HG02840 (cell line): ENCODE results near the gene ATP11A.
"Not testable (repeated sequence)": the region's sequence is repeated elsewhere in the genome, so short reads cannot be mapped to it uniquely, and the experiment has no call there.

Experiments
- ATAC-seq: cut with Tn5 transposase; IDR thresholded peaks from one replicate; pipeline ENCODE4 v1.9.1; 2021; ENCODE audit warnings: mild to moderate bottlenecking, moderate library complexity, moderate number of reproducible peaks; ENCODE audit not compliant: unreplicated experiment, low FRiP score

Gene ATP11A

DNA sequence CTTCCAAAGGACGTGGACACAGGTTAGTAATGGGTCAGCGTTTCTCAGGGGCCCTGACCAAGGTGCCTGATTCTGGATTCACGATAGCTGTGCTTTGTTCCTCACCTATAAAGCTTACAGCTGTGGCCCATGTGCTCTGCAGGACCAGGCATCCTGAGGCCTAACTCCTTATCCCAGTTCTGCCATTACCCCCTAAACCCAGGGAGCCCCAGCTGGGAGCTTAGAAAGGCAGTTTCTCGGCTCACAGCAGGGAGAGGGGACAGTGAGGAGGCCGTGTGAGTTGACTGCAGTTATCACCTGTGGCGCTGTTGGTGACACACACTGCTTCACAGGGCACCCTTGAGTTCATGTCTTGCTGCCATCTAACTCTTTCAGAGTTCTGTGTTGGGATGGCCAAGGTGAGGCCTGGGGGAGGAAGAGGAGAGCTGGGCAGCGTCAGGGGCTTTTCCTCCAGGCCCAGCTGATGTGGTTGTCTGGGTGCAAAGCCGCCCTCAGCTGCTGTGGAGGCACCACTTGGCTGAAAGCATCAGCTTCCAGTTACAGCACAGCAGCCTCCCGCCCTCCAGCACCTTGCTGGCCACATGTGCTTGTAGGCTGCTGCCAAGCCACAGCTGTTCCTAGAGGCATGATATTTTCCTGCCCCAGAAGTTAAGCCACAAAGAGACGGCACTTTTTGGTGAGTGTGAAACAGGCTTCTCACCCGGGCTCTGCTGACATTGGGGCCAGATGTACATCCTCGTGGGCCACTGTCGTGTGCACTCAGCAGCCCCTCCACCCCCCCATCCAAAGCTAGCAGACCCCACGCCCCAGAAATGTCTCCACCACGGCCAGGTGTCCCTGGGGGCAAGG, 179.6 kb downstream of the ATP11A start:
- no peak for ATAC-seq

DNA sequence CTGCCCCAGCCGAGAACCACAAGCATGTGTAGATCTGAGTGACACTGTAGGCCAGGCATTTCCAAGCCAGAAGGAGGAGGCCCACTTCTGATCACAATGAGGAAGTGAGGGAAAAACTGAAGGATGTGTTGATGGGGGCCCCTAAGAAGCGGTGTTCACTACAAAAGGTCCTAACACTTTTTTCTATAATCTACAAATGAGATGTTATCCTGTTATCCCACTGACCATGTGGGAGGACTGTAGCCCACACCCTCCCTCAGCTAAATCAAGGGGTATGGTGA, 180.2 kb downstream of the ATP11A start:
- ATAC-seq: no peak

DNA sequence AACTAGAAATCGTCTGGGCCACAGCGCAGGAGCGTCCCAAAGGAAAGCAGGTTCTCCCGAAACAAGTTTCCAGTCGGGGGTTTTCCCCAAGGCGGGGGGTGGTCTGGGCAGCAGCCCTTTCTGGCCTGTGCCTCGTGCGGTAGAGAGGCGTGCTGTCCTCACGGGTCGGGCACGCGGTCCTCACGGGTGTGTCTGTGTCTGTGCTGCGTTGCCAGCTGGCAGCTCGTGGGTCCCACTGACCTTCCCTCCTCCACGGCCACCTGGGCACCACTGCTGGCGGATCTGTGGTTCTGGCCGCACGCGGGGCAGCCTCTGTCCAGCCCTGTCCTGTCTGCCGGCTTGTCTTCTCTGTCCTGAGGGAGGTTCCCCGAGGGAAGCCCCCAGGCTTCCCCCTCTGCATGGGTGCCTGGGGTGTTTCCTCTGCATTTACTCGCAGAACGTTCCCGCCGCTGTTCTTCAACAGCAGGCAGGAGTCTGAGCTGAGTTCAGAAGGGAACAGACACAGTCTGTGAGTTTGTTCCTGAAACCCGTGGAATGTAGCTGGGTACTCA, 181.0 kb downstream of the ATP11A start:
- ATAC-seq: no peak

- no peak for ATAC-seq
Measured at GRCh38 chr13:112871742-112872141, 181.9 kb downstream of the ATP11A start.

GRCh38 chr13:112872657-112873631, 183.1 kb downstream of the ATP11A start:
- not testable (repeated sequence) for ATAC-seq

DNA sequence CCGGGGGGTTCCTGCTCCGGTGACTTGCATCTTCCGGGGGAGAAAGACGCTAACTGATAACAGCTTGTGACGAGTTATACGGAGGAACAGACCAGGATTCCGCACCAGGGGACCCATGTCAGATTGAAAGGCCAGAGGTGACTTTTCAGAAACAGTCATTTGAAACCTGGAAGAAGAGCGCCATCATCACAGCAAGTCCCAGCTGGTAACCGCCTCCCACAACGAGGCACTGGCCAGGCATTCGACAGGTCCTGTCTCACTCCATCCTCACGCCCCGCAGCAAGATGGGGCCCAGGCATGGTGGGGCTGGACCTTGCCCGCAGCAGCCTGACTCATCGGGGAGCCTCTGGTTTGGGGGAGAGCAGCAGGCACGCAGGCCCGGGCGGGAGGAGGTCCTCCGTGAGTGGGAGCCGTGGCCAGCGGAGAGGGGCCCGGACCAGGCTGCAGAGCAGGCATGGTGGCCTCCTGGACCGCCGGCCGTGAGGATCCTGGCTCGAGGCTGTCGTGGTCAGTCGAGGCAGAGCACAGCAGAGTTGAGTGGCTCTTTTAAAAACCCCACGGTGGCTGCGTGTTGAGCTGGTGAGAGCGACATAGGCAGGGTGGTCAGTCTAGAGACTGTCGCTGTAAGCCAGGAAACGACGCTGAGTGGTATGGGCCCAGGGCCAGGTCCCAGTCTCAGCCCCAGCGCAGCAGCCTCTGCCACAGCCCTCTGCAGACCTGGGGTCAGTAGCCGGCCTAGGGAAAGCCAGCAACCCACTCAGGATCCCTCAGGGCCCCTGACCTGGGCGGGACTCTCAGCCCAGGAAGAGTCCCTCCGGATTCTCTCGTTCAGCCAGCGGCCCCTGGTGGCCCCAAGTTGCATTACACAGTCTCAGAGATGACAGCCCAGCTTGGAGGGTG, 184.3 kb downstream of the ATP11A start:
- ATAC-seq: peak; percentile 84

- no peak for ATAC-seq
Measured at GRCh38 chr13:112874751-112875300, 185.0 kb downstream of the ATP11A start.

DNA sequence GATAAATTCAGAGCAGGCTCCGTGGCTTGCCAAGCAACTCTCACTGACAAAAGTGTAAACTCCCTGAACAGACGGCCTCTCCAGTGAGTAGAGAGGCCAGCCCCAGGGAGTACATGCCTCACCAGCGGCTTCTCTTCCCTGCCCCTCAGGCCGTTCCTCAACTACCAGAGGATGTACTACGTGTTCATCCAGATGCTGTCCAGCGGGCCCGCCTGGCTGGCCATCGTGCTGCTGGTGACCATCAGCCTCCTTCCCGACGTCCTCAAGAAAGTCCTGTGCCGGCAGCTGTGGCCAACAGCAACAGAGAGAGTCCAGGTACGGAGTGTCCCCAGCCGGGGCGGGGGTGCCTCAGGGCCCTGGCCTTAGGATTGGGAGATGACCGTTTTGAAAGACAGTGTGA, 185.8 kb downstream of the ATP11A start:
- ATAC-seq: no peak

GRCh38 chr13:112876305-112877000, 186.6 kb downstream of the ATP11A start:
- ATAC-seq: no peak

GRCh38 chr13:112877066-112877465, 187.2 kb downstream of the ATP11A start:
- no peak for ATAC-seq

DNA sequence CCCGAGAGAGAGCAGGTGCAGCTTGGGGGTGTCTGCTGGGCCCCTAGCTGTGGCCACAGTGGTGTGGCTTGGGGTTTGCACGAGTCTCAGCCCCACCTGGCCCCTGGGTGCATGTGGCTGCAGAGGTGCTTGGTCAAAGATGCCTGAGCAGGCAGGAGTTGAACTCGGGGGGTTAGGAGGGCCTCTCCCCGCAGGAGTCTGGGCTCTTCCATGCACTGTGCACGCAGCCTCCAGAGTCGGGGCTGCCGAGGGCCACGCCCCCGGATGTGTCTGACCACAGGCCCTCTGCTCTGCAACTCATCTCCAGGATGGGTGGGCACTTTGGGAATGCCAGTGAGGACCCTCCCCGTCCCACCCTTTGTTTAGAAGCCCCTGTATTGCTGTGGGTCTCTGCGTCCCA, 187.7 kb downstream of the ATP11A start:
- no peak for ATAC-seq

DNA sequence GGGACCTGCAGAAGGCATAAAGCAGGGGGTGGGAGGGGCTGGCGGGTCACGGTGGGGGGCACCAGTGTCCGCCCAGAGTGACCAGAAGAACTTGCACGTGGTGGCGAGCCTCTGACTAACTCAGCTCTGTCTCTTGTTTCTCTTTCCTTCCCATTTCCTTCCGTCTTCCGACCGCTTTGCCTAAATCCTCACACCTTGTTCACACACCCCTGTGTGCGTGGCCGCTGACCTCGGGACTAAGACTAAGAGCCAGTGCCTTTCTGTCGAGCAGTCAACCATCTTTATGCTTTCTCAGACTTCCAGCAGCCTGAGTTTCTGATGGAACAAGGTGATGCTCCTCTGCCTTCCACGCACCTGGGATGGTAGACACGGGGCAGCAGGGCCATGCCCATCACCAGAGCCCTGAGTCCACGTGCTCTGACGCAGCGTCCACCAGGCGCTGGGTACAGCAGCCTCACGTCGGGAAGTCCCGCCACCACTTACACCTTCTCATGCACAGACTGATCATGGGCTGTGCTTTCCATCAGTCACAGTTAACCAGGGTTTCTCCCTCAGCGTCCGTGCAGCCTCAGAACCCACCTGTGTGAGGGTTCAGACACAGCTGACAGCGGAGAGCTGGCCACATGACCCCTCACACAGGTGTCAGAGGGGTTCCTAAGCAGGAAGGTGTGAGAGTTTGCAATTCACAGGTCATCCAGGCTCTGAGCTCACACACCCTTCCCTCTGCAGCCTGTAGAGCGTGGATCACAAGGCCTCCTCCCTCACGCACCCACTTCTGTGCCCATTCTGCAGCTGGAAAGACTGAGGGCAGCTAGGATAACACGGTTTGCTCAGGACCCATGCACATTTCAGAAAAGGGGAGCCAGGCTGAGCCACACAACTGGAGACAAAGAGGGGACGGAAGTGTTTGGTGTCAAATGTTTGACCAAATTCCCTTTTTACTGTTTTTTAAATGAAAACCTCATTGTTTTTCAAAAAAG, 188.4 kb downstream of the ATP11A start:
- no peak for ATAC-seq

DNA sequence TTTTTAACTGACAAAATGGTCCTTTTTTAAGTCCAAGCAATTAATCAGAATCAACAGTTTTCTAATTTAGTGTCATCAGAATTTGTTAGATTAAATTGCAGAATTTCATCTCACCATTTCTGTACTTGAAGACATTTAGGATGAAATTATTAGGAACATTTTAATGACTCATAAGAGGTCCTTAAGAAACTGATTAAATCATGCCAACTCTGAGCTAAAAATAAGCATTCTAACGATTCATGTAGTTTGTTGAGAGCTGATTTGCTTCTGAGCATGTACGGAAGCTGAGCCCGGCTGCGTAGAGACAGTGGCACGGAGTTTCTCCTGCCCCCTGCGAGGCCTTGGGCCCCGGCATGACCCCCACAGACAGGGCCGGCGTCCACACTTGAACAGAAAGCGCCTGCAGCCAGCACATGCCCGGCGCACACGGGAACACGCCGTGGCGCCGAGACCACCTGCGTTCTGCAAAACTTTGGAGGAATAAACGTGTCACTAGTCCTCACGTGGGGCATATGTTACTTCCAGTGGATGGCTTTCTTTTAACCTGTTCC, 189.5 kb downstream of the ATP11A start:
- ATAC-seq: no peak

GRCh38 chr13:112880221-112880641, 190.4 kb downstream of the ATP11A start:
- no peak for ATAC-seq

DNA sequence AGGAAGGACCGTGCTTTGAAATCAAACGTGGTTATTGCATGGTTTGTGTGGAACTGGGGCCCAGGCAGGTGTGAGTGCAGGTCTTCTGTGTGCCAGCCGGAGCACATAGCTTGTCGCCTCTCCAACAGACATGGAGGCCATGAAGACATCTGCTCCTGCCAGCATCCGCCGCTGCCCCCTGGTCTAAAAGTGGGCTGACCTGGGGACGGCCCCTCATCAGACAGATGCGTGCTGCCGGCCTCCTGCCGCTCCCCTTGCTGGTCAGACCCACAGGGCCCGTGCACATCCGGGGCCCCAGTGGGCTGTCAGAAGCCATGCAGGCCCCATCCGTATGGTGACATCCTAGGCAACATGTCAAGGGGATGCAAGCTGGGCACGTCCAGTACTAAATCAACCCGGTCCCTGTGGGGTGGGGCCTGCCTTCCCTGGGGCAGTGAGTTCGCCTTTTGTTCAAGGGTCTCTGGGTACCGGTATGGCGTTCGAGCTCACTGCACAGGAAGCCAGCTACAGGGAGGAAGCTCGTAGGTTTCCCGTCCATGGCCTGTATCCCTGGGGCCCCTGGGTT, 191.2 kb downstream of the ATP11A start:
- ATAC-seq: no peak

DNA sequence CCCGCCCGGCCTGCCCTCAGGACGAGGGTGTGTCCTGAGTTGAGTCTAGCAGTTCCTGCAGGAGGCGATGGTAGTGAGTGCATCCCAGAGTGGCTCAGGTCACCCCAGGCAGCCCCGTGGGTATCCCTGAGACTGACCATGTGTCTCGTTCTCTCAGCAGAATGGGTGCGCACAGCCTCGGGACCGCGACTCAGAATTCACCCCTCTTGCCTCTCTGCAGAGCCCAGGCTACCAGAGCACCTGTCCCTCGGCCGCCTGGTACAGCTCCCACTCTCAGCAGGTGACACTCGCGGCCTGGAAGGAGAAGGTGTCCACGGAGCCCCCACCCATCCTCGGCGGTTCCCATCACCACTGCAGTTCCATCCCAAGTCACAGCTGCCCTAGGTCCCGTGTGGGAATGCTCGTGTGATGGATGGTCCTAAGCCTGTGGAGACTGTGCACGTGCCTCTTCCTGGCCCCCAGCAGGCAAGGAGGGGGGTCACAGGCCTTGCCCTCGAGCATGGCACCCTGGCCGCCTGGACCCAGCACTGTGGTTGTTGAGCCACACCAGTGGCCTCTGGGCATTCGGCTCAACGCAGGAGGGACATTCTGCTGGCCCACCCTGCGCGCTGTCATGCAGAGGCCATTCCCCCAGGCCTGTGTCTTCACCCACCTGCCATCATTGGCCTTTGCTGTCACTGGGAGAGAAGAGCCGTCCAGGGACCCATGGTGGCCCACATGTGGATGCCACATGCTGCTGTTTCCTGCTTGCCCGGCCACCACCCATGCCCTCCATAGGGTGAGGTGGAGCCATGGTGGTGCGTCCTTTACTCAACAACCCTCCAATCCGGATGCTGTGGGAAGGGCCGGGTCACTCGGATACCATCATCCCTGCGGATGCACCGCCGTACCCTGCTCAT, 192.1 kb downstream of the ATP11A start:
- no peak for ATAC-seq
